ENCODE measurements around the gene HS6ST3. TPM values are rescaled to one million over a fixed set of nuclear protein-coding genes. Genes with fewer than 3 reads are reported as not detected.

Gene HS6ST3
- total RNA-seq, 1 donor from 2014 or later, result 0.26 TPM

DNA sequence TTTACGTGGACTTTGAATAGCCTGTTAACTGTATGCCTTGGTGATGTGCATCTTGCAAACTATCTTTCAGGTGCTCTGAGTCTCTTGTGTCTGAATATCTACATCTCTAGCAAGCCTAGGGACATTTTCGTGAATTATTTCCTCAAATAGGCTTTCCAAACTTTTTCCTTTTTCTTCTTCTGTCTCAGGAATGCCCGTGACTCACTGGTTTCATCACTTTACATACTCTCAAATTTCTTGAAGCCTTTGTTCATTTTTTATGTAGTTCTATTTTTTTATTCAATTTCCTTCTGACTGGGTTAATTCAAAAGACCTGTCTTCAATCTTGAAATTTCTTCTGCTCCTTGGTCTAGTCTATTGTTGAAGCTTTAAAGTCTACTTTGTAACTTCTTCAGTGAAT, 572.1 kb downstream of the HS6ST3 start:
- H3K4me1 Mint-ChIP-seq, result no peaks in the 10 kb centered on the region
- H3K4me3 Mint-ChIP-seq, result no peak overlapping the region
- no peak for DNase-seq (ENCODE audit: low read depth, low spot score)
- TF ChIP-seq CTCF (conservative IDR thresholded peaks at IDR 0.05), result no peak
- no peaks in the 10 kb centered on the region for H3K27me3 Mint-ChIP-seq (ENCODE audit: low read depth)
- no peak overlapping the region for H3K27ac Mint-ChIP-seq (ENCODE audit: unreplicated experiment)
- H3K36me3 Mint-ChIP-seq (ENCODE audit: low read depth), result no peaks in the 10 kb centered on the region
- H3K9me3 Mint-ChIP-seq, result peaks cover 12% of the 10 kb centered on the region

GRCh38 chr13:96667294-96668018, 577.5 kb downstream of the HS6ST3 start:
- Mint-ChIP-seq H3K4me1 (no peaks in the 10 kb centered on the region), H3K9me3 (peaks cover 2% of the 10 kb centered on the region), H3K4me3 (no peak overlapping the region), H3K27ac (ENCODE audit: unreplicated experiment) (no peak overlapping the region), H3K36me3 (ENCODE audit: low read depth) (no peaks in the 10 kb centered on the region), H3K27me3 (ENCODE audit: low read depth) (no peaks in the 10 kb centered on the region)
- TF ChIP-seq CTCF (conservative IDR thresholded peaks at IDR 0.05), result no peak
- DNase-seq (ENCODE audit: low read depth, low spot score), result no peak

DNA sequence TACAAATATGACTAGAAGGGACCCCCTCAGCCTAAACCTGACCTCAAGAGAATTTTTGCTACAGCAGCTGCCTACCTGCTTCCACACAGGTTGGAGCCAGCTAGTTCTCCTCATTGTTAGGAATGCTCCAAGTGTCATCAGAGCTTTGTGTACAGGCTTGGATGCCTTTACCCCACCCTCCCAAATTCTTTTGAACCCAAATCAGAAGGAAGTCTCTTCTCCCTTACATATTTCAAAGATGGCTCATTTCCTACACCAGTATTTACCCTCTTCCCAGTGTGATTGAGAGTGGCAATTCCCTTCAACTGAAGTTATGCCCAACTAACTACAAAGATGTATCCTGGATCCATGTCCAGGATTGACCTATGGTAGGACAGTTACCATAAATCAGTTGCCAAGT, 581.2 kb downstream of the HS6ST3 start:
- no peak for TF ChIP-seq CTCF (conservative IDR thresholded peaks at IDR 0.05)
- DNase-seq (ENCODE audit: low read depth, low spot score), result no peak
- no peaks in the 10 kb centered on the region for H3K4me1 Mint-ChIP-seq
- no peaks in the 10 kb centered on the region for H3K36me3 Mint-ChIP-seq (ENCODE audit: low read depth)
- no peak overlapping the region for H3K27ac Mint-ChIP-seq (ENCODE audit: unreplicated experiment)
- no peaks in the 10 kb centered on the region for H3K9me3 Mint-ChIP-seq
- H3K4me3 Mint-ChIP-seq, result no peak overlapping the region
- H3K27me3 Mint-ChIP-seq (ENCODE audit: low read depth), result no peaks in the 10 kb centered on the region

- Mint-ChIP-seq H3K27ac (ENCODE audit: unreplicated experiment) (no peak overlapping the region), H3K27me3 (ENCODE audit: low read depth) (no peaks in the 10 kb centered on the region), H3K9me3 (no peaks in the 10 kb centered on the region), H3K4me1 (no peaks in the 10 kb centered on the region), H3K36me3 (ENCODE audit: low read depth) (no peaks in the 10 kb centered on the region), H3K4me3 (no peak overlapping the region)
- no peak for TF ChIP-seq CTCF (conservative IDR thresholded peaks at IDR 0.05)
- no peak for DNase-seq (ENCODE audit: low read depth, low spot score)
Observed at GRCh38 chr13:96672016-96672415, 582.1 kb downstream of the HS6ST3 start.

DNA sequence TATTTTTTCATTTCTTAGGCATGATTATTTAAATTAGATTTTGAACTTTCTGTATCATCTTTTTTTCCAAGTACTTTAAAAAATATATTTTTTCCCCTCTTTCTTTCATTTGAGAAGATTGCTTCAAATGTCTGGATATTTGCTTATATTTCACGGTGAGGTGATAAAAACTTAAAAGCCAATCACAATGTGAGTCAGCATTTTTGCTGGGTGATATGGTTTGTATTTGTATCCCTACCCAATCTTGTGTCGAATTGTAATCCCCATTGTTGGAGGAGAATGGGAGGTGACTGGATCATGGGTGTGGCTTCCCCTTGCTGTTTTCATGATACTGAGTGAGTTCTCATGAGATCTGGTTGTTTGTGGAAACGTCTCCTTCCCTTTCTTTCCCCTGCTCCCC, 583.9 kb downstream of the HS6ST3 start:
- TF ChIP-seq CTCF (conservative IDR thresholded peaks at IDR 0.05), result no peak
- H3K4me1 Mint-ChIP-seq, result no peaks in the 10 kb centered on the region
- H3K36me3 Mint-ChIP-seq (ENCODE audit: low read depth), result no peaks in the 10 kb centered on the region
- no peaks in the 10 kb centered on the region for H3K9me3 Mint-ChIP-seq
- no peak for DNase-seq (ENCODE audit: low read depth, low spot score)
- no peak overlapping the region for H3K27ac Mint-ChIP-seq (ENCODE audit: unreplicated experiment)
- no peaks in the 10 kb centered on the region for H3K27me3 Mint-ChIP-seq (ENCODE audit: low read depth)
- no peak overlapping the region for H3K4me3 Mint-ChIP-seq
